PC-9 (cell line): ENCODE results near the gene C2CD3.

Experiments
- CTCF ChIP-seq: fragments of 200-600 bp; sonication (generic); conservative IDR thresholded peaks from 2 replicates; pipeline ENCODE4 v1.6.1; 2017; ENCODE audit warnings: mixed run types, antibody characterized with exemption, mild to moderate bottlenecking, moderate library complexity
- EZH2 ChIP-seq: fragments of 200-600 bp; sonication (generic); IDR thresholded peaks from 2 replicates; pipeline ENCODE4 v1.8.0; 2017; ENCODE audit warnings: antibody characterized with exemption, low read depth

- no peak for TF ChIP-seq CTCF
- no peak for TF ChIP-seq EZH2
These were observed 182.6 kb downstream of the C2CD3 start for GRCh38 chr11:73988227-73988626.
